ENCODE measurements around the gene KRT6A. TPM values are rescaled to one million over a fixed set of nuclear protein-coding genes. Genes with fewer than 3 reads are reported as not detected.

KRT6A gene
- total and polyA plus RNA-seq, 2 of the 8 experiments (the other 6 are each of a cell fraction or from before 2014, with no cell fraction given), result 0.11 TPM; not detected in 1

DNA sequence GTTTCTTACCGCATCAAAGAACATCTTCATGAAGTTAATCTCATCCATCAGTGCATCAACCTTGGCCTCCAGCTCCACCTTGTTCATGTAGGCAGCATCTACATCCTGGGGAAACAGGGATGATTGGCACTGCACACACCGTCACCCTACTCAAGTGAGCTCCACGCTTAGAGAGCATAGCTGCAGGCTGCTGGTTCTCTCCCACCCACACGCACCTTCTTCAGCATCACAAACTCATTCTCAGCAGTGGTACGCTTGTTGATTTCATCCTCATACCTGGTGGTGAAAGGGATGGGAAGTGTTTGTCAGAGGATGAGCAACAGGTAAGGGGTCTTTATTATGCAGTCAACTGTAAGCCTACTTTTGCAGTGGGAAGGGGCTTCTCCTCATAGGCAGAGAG lies 24.8 kb upstream of the KRT6A start:
- H4K20me1 ChIP-seq (replicated peaks in 1 of 2; ENCODE audit: control insufficient read depth in 1 of 2, insufficient read depth in 2 of 2, low read length in 2 of 2), result no peaks in the 10 kb centered on the region
- no peak overlapping the region for H2BK12ac ChIP-seq (ENCODE audit: low read depth, low read length)
- H3K36me3 ChIP-seq (ENCODE audit: control insufficient read depth in 2 of 4, insufficient read depth in 4 of 4, low read length in 3 of 4), result no peaks in the 10 kb centered on the region
- H3K27me3 ChIP-seq (replicated peaks in 1 of 4; ENCODE audit: control insufficient read depth in 3 of 4, extremely low read depth in 1 of 4, insufficient read depth in 3 of 4, low read length in 3 of 4), result no peaks in the 10 kb centered on the region
- H3K4ac ChIP-seq (replicated peaks; ENCODE audit: insufficient read length, low read depth, low read length), result no peak overlapping the region
- H3K4me3 ChIP-seq (ENCODE audit: extremely low read depth in 1 of 4, insufficient read depth in 2 of 4, low read depth in 3 of 4, low read length in 4 of 4), result no peak overlapping the region
- H3K79me1 ChIP-seq (ENCODE audit: low read depth, low read length), result no peaks in the 10 kb centered on the region
- H4K8ac ChIP-seq (ENCODE audit: extremely low read depth, insufficient read depth, low read length), result no peak overlapping the region
- DNase-seq (ENCODE audit: low read depth in 1 of 2, low spot score in 2 of 2) (peak in 1 of 2 experiments; percentile 14), FAIRE-seq (no peak)
- no peak overlapping the region for H3K23ac ChIP-seq (ENCODE audit: insufficient read length)
- no peak overlapping the region for H2BK120ac ChIP-seq (replicated peaks; ENCODE audit: low read depth, low read length)
- no peak for TF ChIP-seq ZNF274 (IDR thresholded peaks at IDR 0.05; ENCODE audit: borderline replicate concordance, extremely low read depth, low read length)
- TF ChIP-seq, protein P1, sequence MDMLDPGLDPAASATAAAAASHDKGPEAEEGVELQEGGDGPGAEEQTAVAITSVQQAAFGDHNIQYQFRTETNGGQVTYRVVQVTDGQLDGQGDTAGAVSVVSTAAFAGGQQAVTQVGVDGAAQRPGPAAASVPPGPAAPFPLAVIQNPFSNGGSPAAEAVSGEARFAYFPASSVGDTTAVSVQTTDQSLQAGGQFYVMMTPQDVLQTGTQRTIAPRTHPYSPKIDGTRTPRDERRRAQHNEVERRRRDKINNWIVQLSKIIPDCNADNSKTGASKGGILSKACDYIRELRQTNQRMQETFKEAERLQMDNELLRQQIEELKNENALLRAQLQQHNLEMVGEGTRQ (IDR thresholded peaks at IDR 0.05; ENCODE audit: low read length), result no peak
- no peak overlapping the region for H3K4me2 ChIP-seq (ENCODE audit: insufficient read depth in 1 of 2, low read depth in 2 of 2, low read length in 2 of 2)
- no peaks in the 10 kb centered on the region for H3K23me2 ChIP-seq (ENCODE audit: low read depth, low read length)
- H3K9me3 ChIP-seq (ENCODE audit: insufficient read depth in 2 of 2, low read depth in 1 of 2, low read length in 1 of 2), result no peaks in the 10 kb centered on the region; a peak in 1 of 4 replicates
- no peak overlapping the region for H4K91ac ChIP-seq (replicated peaks; ENCODE audit: insufficient read length, low read length)
- H2BK5ac ChIP-seq (ENCODE audit: low read depth, low read length), result no peak overlapping the region
- WGBS, 2 experiments (ENCODE audit: extremely low coverage in 1 of 2, insufficient coverage in 1 of 2, insufficient read length in 1 of 2, insufficient replicate concordance in 2 of 2, low coverage in 1 of 2, low lambda C conversion rate in 2 of 2, missing lambda C conversion rate in 1 of 2), result 97% methylated on average over 5 of the region's 5 CpGs; no CpG with 5 or more reads in 1 of the 2 experiments
- no peak overlapping the region for H3K27ac ChIP-seq (ENCODE audit: low read depth, low read length)
- no peak overlapping the region for H2AFZ ChIP-seq (ENCODE audit: low read length)
- no peaks in the 10 kb centered on the region; a peak in 1 of 7 replicates for H3K4me1 ChIP-seq (replicated peaks in 1 of 4; ENCODE audit: control insufficient read depth in 3 of 4, insufficient read depth in 4 of 4, low read length in 3 of 4)
- CTCF ChIA-PET (ENCODE audit: partially characterized antibody), result interaction anchor here (0.7 to 4.5 kb wide), 6 partner anchors 11 to 361 kb away, joined by 3 to 29 read pairs (median 3); no protein-coding TSS in a partner anchor
- POLR2A ChIA-PET (ENCODE audit: partially characterized antibody), result no interaction called here
- no peak overlapping the region for H2BK15ac ChIP-seq (ENCODE audit: low read length)
- no peak overlapping the region for H2BK20ac ChIP-seq (ENCODE audit: low read length)
- H2AK5ac ChIP-seq (ENCODE audit: low read depth, low read length), result no peak overlapping the region
- H3K79me2 ChIP-seq (ENCODE audit: control insufficient read depth in 1 of 2, insufficient read depth in 2 of 2, low read length in 2 of 2), result no peaks in the 10 kb centered on the region
- H4K5ac ChIP-seq (ENCODE audit: insufficient read length, low read depth, low read length), result no peak overlapping the region
- H3K9ac ChIP-seq (replicated peaks in 1 of 4; ENCODE audit: extremely low read depth in 1 of 4, low read depth in 3 of 4, low read length in 3 of 4), result no peak overlapping the region
- no peak overlapping the region for H3K56ac ChIP-seq (replicated peaks; ENCODE audit: insufficient read length, low read depth, low read length)
- H3K14ac ChIP-seq (ENCODE audit: insufficient read length), result no peak overlapping the region
- no peak overlapping the region for H3K18ac ChIP-seq (ENCODE audit: extremely low read depth, low read length)
